GOT3 (cell line): ENCODE data around the gene SLC27A2.
"Not testable (repeated sequence)": the region's sequence is repeated elsewhere in the genome, so short reads cannot be mapped to it uniquely, and the experiment has no call there.

ENCODE experiments used
- DNase-seq: peaks from one replicate; lab custom pipeline; 2025; ENCODE audit warnings: mixed read lengths; lab: John Stamatoyannopoulos, UW

SLC27A2 gene

DNA sequence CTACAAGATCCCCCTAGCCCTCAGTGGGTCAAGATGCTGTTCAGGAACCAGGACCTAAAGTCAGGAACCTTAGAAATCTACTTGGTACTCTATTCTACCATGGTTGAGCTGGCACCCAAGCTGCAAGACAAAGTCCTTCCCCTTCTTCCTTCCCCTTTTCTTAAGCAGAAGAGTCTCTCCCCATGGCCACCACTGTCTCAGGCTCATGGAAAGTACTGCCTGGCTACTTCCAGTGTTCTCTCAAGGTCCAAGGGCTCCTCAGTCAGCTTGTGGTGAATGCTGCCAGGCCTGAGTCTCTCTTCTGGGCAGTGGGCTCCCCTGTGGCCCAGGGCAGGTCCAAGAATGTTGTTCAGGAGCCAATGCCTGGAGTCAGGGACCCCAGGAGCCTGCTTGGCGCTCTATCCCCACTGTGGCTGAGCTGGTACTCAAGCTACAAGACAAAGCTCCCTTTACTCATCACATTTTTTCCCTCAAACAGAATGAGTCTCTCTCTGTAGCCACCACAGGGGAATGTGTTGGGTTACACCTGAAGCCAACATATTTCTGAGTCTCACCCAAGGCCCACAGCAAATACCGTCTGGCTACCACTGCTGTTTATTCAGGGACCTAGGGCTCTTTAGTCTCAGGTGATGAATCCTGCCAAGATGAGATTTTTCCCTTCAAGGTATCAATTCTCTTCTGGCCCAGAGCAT lies 18.1 kb upstream of the SLC27A2 start:
- DNase-seq: no peak

DNA sequence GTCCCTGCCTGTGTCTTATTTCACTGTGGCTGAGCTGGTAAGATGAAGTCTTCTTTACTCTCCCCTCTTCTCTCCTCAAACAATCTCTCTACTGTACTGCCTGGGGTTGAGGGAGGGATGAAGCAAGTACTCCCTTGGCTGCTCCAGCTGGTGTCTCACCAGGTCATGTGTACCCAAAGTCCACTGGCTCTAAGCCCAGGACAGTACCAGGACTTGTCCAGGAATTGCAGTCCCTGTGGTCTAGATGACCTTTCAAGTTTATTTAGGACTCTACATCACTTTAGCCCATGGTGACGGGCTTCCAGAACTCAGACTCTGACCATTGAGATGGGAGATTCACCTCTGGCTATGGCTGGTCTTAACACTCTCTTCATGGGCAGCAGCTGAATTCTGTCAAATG lies 17.5 kb upstream of the SLC27A2 start:
- DNase-seq: no peak

- no peak for DNase-seq
These were observed 15.8 kb upstream of the SLC27A2 start for GRCh38 chr15:50166216-50166615.

DNA sequence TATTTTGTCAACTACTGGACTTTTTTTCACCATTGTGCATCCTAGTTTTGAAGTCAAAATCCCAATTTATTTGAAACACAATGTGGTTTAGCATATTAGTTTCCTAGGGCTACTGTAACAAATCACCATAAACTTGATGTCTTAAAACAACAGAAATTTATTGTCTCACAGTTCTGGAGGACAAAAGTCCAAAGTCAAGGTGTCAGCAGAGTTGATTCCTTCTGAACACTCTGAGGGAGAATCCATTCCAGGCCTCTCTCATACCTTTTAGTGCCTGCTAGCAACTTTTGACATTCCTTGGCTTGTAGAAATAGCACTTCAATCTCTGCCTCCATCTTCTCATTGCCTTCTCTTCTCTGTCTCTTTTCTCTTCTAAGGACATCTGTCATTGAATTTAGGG lies 14.9 kb upstream of the SLC27A2 start:
- DNase-seq: no peak

GRCh38 chr15:50168379-50168778 lies 13.6 kb upstream of the SLC27A2 start:
- no peak for DNase-seq

- DNase-seq: no peak
These were observed 13.1 kb upstream of the SLC27A2 start for GRCh38 chr15:50168783-50169411.

DNA sequence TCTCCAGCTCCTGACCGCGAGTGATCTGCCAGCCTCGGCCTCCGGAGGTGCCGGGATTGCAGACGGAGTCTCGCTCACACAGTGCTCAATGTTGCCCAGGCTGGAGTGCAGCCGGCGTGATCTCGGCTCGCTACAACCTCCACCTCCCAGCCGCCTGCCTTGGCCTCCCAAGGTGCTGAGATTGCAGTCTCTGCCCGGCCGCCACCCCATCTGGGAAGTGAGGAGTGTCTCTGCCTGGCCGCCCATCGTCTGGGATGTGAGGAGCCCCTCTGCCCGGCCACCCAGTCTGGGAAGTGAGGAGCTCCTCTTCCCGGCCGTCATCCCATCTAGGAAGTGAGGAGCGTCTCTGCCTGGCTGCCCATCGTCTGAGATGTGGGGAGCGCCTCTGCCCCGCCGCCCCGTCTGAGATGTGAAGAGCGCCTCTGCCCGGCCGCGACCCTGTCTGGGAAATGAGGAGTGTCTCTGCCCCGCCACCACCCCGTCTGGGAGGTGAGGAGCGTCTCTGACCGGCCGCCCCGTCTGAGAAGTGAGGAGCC lies 9.6 kb upstream of the SLC27A2 start:
- DNase-seq: not testable (repeated sequence)

GRCh38 chr15:50176869-50177268 lies 5.1 kb upstream of the SLC27A2 start:
- DNase-seq: no peak

DNA sequence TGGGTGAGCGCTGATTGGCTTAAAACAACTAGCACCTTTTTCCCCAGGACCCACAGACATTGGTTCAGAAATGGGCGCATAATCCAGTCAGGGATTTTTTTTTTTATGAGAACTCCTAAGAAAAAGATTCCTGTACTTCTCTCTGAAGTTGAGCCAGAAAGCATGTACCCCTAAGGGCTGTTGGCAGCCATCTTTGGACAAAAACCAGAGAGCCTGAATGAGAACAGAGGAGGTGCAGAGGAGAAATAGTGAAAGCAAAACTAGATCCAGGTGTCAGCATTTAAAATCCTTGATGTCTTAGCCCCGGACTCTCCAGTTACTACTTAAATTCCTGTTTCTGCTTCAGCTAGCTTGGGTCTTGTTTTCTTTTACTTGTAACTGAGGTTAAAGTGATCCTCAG lies 1.9 kb upstream of the SLC27A2 start:
- no peak for DNase-seq

GRCh38 chr15:50180582-50180981 lies 1.4 kb upstream of the SLC27A2 start:
- DNase-seq: no peak

- no peak for DNase-seq
These were observed 611 bp upstream of the SLC27A2 start for GRCh38 chr15:50181201-50181968.

GRCh38 chr15:50182219-50183013 lies 420 bp downstream of the SLC27A2 start:
- no peak for DNase-seq

DNA sequence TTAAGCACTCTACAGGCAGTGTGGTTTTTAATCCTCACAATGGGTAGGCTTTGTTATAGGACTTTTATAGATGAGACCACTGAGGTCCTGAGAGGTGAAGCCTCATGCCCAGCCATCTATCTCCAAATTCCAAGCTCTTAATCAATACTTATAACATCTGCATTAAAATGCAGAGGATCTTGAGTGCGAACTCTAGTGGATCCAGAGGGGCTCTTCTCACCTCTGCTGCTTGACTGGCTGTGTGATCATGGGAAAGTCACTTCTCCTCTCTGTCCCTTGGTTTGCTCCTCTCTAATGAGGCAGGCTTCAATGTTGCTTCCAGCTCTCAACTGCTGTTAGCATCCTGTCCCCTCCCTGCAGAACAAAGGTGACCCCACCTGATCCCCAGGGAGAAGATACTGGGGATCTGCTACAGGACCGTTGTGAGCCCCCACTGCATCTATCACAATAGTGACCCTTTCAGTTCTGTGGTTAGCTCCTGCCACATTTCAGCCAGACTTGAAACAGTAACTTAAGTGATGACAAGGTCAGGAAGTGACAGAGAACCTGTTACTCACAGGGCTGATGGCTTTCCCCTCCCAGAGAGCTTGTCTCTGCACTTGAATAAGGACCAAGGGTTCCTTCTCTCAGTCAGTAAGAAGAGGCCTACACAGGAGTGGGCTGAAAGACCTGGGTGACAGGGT lies 1.3 kb downstream of the SLC27A2 start:
- no peak for DNase-seq

- DNase-seq: no peak
These were observed 3.0 kb downstream of the SLC27A2 start for GRCh38 chr15:50184863-50185504.

- no peak for DNase-seq
These were observed 4.1 kb downstream of the SLC27A2 start for GRCh38 chr15:50186090-50186489.

DNA sequence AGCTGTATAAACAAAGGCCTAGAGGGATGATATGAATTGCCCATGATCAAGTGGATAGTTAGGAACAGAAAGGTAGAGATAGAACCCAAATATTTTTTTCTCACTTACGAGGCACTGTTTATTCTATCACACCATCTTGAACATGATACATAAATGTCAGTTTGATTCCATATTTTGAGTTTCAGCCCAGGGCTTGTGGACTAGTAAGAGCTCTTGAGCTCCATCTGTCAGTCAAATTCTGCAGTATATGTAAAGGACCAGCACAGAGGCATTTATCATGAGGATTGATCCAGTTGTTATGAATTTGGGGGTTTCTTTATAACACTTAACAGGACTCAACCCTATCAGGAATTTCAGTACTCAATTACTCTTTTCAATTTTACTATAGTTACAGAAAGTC lies 4.8 kb downstream of the SLC27A2 start:
- DNase-seq: no peak

DNA sequence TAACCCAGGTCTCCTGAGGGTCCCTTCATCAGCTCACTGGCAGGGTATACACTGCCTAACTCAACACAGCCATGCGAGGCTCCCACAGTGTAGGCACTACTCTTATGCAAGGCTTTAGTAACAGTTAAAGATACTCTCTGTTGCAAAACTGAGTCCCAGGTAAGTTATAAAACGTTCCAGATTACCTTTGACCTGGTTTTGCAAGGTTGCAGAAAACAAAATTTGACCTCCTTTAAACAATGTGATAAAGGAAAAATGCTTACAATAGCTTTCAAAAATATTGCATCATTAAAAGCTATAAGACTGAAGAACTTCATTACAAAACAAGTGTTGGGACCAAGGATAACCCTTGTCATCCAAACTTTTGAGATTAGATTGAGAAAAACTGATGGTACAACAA lies 5.5 kb downstream of the SLC27A2 start:
- DNase-seq: no peak

DNA sequence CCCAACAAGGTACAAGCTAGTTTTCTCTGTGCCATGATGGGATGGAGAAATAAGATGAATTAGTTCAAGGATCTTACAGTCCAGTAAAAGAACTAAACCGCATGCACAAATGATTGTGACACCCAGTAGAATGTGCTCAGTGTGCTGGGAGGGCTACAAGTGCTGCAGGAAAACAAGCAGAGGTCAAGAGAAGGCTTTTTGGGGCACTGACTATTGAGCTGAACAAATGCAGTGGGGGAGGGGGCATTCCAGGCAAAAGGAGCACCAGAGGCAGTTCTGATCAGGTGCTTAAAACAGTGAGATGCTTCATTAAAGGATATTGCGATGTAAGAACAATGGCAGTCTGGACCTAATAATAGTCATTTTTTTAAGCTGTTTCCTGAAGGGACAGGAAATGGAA lies 6.0 kb downstream of the SLC27A2 start:
- no peak for DNase-seq

- DNase-seq: not testable (repeated sequence)
These were observed 6.8 kb downstream of the SLC27A2 start for GRCh38 chr15:50188793-50189192.

DNA sequence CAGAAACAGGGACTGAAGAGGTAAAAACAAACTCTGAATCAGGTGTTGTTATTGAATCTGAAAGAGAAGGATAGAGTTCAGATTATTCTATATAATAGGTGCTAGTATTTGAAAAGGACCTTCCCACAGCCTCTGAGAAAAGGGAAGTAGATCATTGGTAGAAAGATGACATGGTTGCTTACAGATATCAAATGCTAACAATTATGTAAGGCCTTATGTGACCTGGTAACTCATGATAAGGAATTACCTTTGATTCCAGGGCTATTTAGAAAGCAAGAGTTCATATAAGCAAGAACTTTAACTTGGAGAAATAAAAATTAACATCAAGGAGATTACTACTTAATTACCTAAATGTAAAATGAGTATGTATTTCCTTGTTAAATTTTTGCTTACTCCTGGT lies 7.6 kb downstream of the SLC27A2 start:
- no peak for DNase-seq

DNA sequence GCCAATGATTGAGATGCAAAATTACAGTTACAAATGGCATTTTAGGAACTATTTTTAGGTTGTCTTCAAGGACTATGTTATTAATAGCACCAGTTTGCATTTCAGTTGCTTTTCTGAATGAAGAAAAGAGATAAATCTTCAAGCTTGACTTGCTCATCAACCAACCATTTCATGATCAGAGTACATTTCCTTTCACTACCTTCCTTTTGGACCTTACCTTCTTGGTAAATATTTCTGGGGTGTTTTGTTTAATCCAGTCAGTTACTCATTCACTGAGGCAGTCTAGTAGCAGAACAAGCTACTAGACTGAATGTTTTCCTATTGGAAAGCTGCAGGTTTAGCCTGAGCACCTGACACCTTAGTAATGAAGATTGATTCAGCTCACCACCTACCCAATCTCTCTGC lies 8.2 kb downstream of the SLC27A2 start:
- DNase-seq: no peak
